NCI-H1105 treated with DMSO at 0.1 percent for 48 hours (cell line): Measurements from ENCODE around the gene JOSD2.

ENCODE experiments used
- DNase-seq: peaks from one replicate; lab custom pipeline; 2025; lab: John Stamatoyannopoulos, UW

The JOSD2 gene

GRCh38 chr19:50511069-50511822 lies at the start of gene JOSD2:
Gene JOSD2, minus strand, starts transcription at chr19:50511191. Its CDS starts 760 bp downstream, at chr19:50510431.
- peak; percentile 98 for DNase-seq

GRCh38 chr19:50559636-50560035 lies 48.6 kb upstream of the JOSD2 start:
- DNase-seq, result no peak

GRCh38 chr19:50558449-50558848 lies 47.5 kb upstream of the JOSD2 start:
- DNase-seq, result no peak

GRCh38 chr19:50558039-50558438 lies 47.0 kb upstream of the JOSD2 start:
- no peak for DNase-seq

- DNase-seq, result no peak
Observed at GRCh38 chr19:50557009-50557613, 46.1 kb upstream of the JOSD2 start.

GRCh38 chr19:50556282-50557008 lies 45.5 kb upstream of the JOSD2 start:
- peak; percentile 59 for DNase-seq

- peak; percentile 27 for DNase-seq
Observed at GRCh38 chr19:50555450-50556281, 44.7 kb upstream of the JOSD2 start.

- DNase-seq, result no peak
Observed at GRCh38 chr19:50555033-50555432, 44.0 kb upstream of the JOSD2 start.

GRCh38 chr19:50554212-50554611 lies 43.2 kb upstream of the JOSD2 start:
- no peak for DNase-seq

- no peak for DNase-seq
Observed at GRCh38 chr19:50553134-50553703, 42.2 kb upstream of the JOSD2 start.

- DNase-seq, result no peak
Observed at GRCh38 chr19:50552540-50552939, 41.5 kb upstream of the JOSD2 start.

GRCh38 chr19:50551715-50552187 lies 40.8 kb upstream of the JOSD2 start:
- DNase-seq, result no peak

- DNase-seq, result no peak
Observed at GRCh38 chr19:50551034-50551714, 40.2 kb upstream of the JOSD2 start.

GRCh38 chr19:50550594-50550966 lies 39.6 kb upstream of the JOSD2 start:
- no peak for DNase-seq

GRCh38 chr19:50549927-50550593 lies 39.1 kb upstream of the JOSD2 start:
- DNase-seq, result no peak

- DNase-seq, result no peak
Observed at GRCh38 chr19:50549059-50549926, 38.3 kb upstream of the JOSD2 start.

- DNase-seq, result no peak
Observed at GRCh38 chr19:50548191-50549058, 37.4 kb upstream of the JOSD2 start.

- DNase-seq, result no peak
Observed at GRCh38 chr19:50547385-50548190, 36.6 kb upstream of the JOSD2 start.
